Activated CD4-positive, alpha-beta memory T cell treated with anti-CD3 and anti-CD28 coated beads, Interleukin-2, amount 10 ng/mL, durations not matched to agents 7 days and 5 days (primary cell): ENCODE results near the gene NLGN2. TPM values are rescaled to one million over a fixed set of nuclear protein-coding genes. Genes with fewer than 3 reads are reported as not detected.

Source experiments
- CTCF ChIA-PET: fragments of 350-600 bp; sonication (Branson Sonifier 250); formaldehyde crosslinking; loops from one replicate; lab custom pipeline; 2021; ENCODE audit warnings: antibody characterized with exemption, inconsistent platforms; lab: Charles Lee
- POLR2A ChIA-PET: fragments of 350-600 bp; sonication (Branson Sonifier 250); formaldehyde crosslinking; loops from one replicate; lab custom pipeline; 2021; ENCODE audit warnings: antibody characterized with exemption; lab: Charles Lee
- DNase-seq: peaks from one replicate; pipeline ENCODE4 v3.0.0-alpha.2; 2020
- H3K27ac Mint-ChIP-seq: one replicate; pipeline ENCODE4 v1.8.0; 2021; ENCODE audit warnings: mild to moderate bottlenecking, mixed read lengths
- H3K27me3 Mint-ChIP-seq: one replicate; pipeline ENCODE4 v1.8.0; 2021; ENCODE audit warnings: mixed read lengths
- H3K36me3 Mint-ChIP-seq: one replicate; pipeline ENCODE4 v1.8.0; 2021; ENCODE audit warnings: low read depth, mixed read lengths
- H3K4me1 Mint-ChIP-seq: one replicate; pipeline ENCODE4 v1.8.0; 2021; ENCODE audit warnings: mixed read lengths
- H3K4me3 Mint-ChIP-seq: one replicate; pipeline ENCODE4 v1.8.0; 2021; ENCODE audit warnings: mild to moderate bottlenecking, mixed read lengths
- H3K9me3 Mint-ChIP-seq: one replicate; pipeline ENCODE4 v1.8.0; 2021; ENCODE audit warnings: mixed read lengths
- total RNA-seq, 2 experiments: library from RNA; stranded (reverse); gene quantifications; one replicate each; pipeline ENCODE4 v1.2.3, GENCODE V29; 2021

The NLGN2 gene
- total RNA-seq, 2 experiments from 2014 or later: 3.2 to 3.7 TPM

DNA sequence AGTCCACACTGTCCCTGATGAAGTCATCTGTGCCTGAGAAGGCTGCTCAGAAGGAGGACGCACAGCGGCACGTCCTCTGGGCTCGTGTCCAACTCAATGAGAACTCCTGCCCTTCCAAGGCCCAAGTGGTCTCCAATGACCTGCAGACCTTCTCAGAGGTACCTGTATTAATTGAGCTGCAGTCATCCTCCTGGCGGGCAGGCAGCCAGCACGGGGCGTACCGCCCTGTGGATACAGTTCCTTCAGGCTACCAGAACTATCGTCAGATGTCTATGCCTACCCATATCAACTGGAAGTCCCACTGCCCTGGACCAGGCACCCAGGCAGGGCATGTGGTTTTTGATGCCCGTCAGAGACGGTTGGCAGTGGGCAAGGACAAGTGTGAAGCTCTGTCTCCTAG is 24.7 kb downstream of the NLGN2 start:
- Mint-ChIP-seq H3K36me3 (peaks cover 6% of the 10 kb centered on the region), H3K4me1 (peaks cover 18% of the 10 kb centered on the region), H3K27ac (no peak overlapping the region), H3K4me3 (no peak overlapping the region), H3K27me3 (peaks cover 1% of the 10 kb centered on the region), H3K9me3 (no peaks in the 10 kb centered on the region)
- CTCF ChIA-PET: interaction anchor here (0.8 to 1.1 kb wide), 2 partner anchors 9 to 12 kb away, joined by 3 to 4 read pairs; no protein-coding TSS in a partner anchor
- DNase-seq: no peak
- POLR2A ChIA-PET: interaction anchor here (0.7 kb wide), 1 partner anchor 49 kb away, joined by 3 read pairs; no protein-coding TSS in a partner anchor

DNA sequence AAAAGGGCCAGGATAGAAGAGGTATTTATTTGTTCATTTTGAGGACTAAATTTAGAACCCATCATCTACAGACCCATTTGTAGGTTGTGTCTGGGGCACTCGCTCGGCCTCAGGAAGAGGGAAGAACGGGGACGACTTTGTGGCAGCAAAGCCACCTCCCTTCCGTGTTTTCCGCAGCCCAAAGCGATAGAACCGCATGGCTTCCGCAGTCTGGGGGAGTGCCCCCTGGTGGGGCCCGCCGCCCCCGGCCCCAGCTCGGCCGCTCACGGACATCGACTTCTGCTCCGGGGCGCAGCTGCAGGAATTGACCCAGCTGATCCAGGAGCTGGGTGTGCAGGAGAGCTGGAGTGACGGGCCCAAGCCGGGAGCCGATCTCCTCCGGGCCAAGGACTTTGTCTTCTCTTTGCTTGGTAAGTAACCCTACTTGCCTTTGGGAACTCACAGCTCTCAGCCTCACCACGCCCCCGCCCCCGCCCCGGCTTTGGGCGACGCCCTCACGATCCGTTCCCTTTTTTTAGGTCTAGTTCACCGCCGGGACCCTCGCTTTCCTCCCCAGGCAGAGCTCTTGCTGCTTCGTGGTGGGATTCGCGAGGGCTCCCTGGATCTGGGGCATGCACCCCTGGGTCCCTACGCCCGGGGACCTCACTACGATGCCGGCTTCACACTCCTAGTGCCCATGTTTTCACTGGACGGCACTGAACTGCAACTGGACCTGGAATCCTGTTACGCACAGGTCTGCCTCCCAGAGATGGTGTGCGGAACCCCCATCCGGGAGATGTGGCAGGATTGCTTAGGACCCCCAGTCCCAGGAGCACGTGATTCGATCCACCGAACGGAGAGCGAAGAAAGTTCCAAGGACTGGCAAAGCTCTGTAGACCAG is 28.3 kb downstream of the NLGN2 start:
- ChIA-PET CTCF (interaction anchor here (0.6 to 4.2 kb wide), 37 partner anchors 11 to 408 kb away, joined by 3 to 53 read pairs (median 6); partner anchors contain the start of genes ACADVL, ACAP1, CHRNB1 and DLG4), POLR2A (interaction anchor here (0.8 to 14.4 kb wide), 23 partner anchors 9 to 251 kb away, joined by 3 to 232 read pairs (median 8); partner anchors contain the start of genes ACAP1, CHRNB1, MPDU1 and NEURL4)
- Mint-ChIP-seq H3K4me1 (peaks cover 45% of the 10 kb centered on the region), H3K36me3 (peaks cover 20% of the 10 kb centered on the region), H3K9me3 (no peaks in the 10 kb centered on the region), H3K4me3 (peak overlapping the region; percentile 90), H3K27ac (peak overlapping the region; percentile 98), H3K27me3 (peaks cover 26% of the 10 kb centered on the region)
- DNase-seq: peak; percentile 75

DNA sequence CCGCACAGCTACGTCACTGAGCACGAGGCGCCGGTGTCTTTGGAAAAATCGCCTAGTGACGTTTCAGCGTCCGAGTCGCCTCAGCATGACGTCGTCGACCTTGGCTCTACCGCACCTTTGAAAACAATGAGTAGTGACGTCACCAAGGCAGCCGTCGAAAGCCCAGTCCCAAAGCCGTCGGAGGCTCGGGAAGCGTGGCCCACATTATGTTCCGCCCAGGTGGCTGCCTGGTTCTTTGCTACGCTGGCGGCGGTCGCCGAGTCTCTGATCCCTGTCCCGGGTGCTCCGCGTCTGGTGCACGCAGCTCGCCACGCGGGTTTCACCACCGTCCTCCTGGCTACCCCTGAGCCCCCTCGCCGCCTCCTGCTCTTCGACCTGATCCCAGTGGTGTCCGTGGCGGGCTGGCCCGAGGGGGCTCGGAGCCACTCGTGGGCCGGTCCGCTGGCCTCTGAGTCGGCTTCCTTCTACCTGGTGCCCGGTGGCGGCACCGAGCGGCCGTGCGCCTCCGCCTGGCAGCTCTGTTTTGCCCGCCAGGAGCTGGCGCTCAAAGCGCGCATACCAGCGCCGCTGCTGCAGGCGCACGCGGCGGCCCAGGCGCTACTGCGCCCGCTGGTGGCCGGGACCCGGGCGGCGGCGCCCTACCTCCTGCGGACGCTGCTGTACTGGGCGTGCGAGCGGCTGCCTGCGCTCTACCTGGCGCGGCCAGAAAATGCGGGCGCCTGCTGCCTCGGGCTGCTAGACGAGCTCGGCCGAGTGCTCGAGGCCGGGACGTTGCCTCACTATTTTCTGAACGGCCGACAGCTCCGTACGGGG is 29.1 kb downstream of the NLGN2 start:
- peak overlapping the region; percentile 90 for H3K4me3 Mint-ChIP-seq

GRCh38 chr17:7437369-7437863 is 29.8 kb downstream of the NLGN2 start:
- Mint-ChIP-seq H3K27me3 (peaks cover 39% of the 10 kb centered on the region), H3K4me3 (peak overlapping the region; percentile 90), H3K27ac (peak overlapping the region; percentile 24), H3K36me3 (peaks cover 20% of the 10 kb centered on the region), H3K4me1 (peaks cover 45% of the 10 kb centered on the region), H3K9me3 (no peaks in the 10 kb centered on the region)
- no peak for DNase-seq
- CTCF ChIA-PET: interaction anchor here (0.6 to 4.2 kb wide), 24 partner anchors 9 to 250 kb away, joined by 3 to 53 read pairs (median 8); partner anchors contain the start of genes ACADVL, CHRNB1, DLG4 and FXR2
- POLR2A ChIA-PET: interaction anchor here (1.0 to 14.4 kb wide), 15 partner anchors 9 to 249 kb away, joined by 3 to 232 read pairs (median 20); partner anchors contain the start of genes ACAP1, CHRNB1, MPDU1 and POLR2A

More for the DNA sequence above, 29.1 kb downstream of the NLGN2 start:
- ChIA-PET CTCF (interaction anchor here (0.6 to 4.2 kb wide), 39 partner anchors 10 to 407 kb away, joined by 3 to 53 read pairs (median 6); partner anchors contain the start of genes ACADVL, ACAP1, CHRNB1 and DLG4), POLR2A (interaction anchor here (1.0 to 14.4 kb wide), 23 partner anchors 9 to 250 kb away, joined by 3 to 232 read pairs (median 8); partner anchors contain the start of genes ACAP1, CHRNB1, MPDU1 and NEURL4)
- Mint-ChIP-seq H3K4me1 (peaks cover 45% of the 10 kb centered on the region), H3K9me3 (no peaks in the 10 kb centered on the region), H3K36me3 (peaks cover 20% of the 10 kb centered on the region), H3K27me3 (peaks cover 34% of the 10 kb centered on the region), H3K27ac (peak overlapping the region; percentile 98)
- DNase-seq: peak; percentile 85

- H3K27ac Mint-ChIP-seq: peak overlapping the region; percentile 24
These were observed 30.4 kb downstream of the NLGN2 start for GRCh38 chr17:7437950-7438614.

GRCh38 chr17:7438656-7439460 is 31.2 kb downstream of the NLGN2 start:
- ChIA-PET POLR2A (interaction anchor here (1.5 to 14.4 kb wide), 3 partner anchors 16 to 103 kb away, joined by 3 to 232 read pairs (median 40); partner anchors contain the start of genes ACAP1, POLR2A, SLC35G6 and ZBTB4), CTCF (interaction anchor here (0.7 to 4.2 kb wide), 3 partner anchors 16 to 304 kb away, joined by 3 to 53 read pairs (median 18); no protein-coding TSS in a partner anchor)
- Mint-ChIP-seq H3K36me3 (peaks cover 20% of the 10 kb centered on the region), H3K27ac (no peak overlapping the region), H3K27me3 (peaks cover 48% of the 10 kb centered on the region), H3K4me3 (peak overlapping the region; percentile 69), H3K9me3 (no peaks in the 10 kb centered on the region), H3K4me1 (peaks cover 45% of the 10 kb centered on the region)
- DNase-seq: no peak

More at GRCh38 chr17:7437950-7438614, 30.4 kb downstream of the NLGN2 start:
- Mint-ChIP-seq H3K27me3 (peaks cover 42% of the 10 kb centered on the region), H3K9me3 (no peaks in the 10 kb centered on the region), H3K36me3 (peaks cover 20% of the 10 kb centered on the region), H3K4me3 (peak overlapping the region; percentile 69), H3K4me1 (peaks cover 45% of the 10 kb centered on the region)
- CTCF ChIA-PET: interaction anchor here (0.7 to 4.2 kb wide), 5 partner anchors 17 to 305 kb away, joined by 3 to 53 read pairs (median 18); partner anchors contain the start of gene NEURL4
- DNase-seq: peak; percentile 59
- POLR2A ChIA-PET: interaction anchor here (1.5 to 14.4 kb wide), 6 partner anchors 16 to 249 kb away, joined by 3 to 232 read pairs (median 26); partner anchors contain the start of genes ACAP1, MPDU1, POLR2A and SENP3

DNA sequence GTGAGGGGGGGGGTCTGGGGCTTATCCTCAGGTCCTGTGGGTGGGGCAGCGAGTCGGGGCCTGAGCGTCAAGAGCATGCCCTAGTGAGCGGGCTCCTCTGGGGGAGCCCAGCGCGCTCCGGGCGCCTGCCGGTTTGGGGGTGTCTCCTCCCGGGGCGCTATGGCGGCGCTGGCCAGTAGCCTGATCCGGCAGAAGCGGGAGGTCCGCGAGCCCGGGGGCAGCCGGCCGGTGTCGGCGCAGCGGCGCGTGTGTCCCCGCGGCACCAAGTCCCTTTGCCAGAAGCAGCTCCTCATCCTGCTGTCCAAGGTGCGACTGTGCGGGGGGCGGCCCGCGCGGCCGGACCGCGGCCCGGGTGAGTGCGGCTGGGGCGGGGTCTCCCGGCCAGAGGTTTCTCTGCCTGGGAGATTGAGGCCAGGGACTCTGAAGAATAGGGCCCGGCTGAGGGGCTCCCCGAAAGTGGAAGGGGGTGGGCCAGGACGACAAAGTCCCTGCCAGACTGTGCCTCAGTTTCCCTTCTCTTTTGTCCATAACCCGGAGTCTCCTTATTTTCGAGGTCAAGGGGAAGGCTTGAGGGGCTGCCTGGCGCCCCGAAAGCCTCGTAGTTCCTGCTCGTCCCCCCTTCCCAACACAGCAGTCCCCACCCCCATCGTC is 31.9 kb downstream of the NLGN2 start, which contains the start of gene FGF11:
TSS of gene FGF11 (plus strand) at position 51 of the 651 bp plus-strand sequence. CDS start at position 160, 109 bp downstream.
- POLR2A ChIA-PET: interaction anchor here (0.8 to 14.4 kb wide), 5 partner anchors 16 to 122 kb away, joined by 3 to 232 read pairs (median 5); partner anchors contain the start of genes ACAP1, POLR2A, SLC35G6 and ZBTB4
- H3K4me3 Mint-ChIP-seq: peak within 1 kb of the TSS; percentile 74
- H3K27me3 Mint-ChIP-seq: peaks cover 55% of the 10 kb centered on the region
- DNase-seq: peak; percentile 22
- peaks cover 45% of the 10 kb centered on the region for H3K4me1 Mint-ChIP-seq
- peaks cover 20% of the 10 kb centered on the region for H3K36me3 Mint-ChIP-seq
- CTCF ChIA-PET: interaction anchor here (0.7 to 3.7 kb wide), 3 partner anchors 72 to 395 kb away, joined by 3 to 18 read pairs (median 3); no protein-coding TSS in a partner anchor
- no peaks in the 10 kb centered on the region for H3K9me3 Mint-ChIP-seq
- no peak within 1 kb of the TSS for H3K27ac Mint-ChIP-seq

GRCh38 chr17:7440113-7440833 is 32.6 kb downstream of the NLGN2 start:
- Mint-ChIP-seq H3K4me3 (peak overlapping the region; percentile 74), H3K9me3 (no peaks in the 10 kb centered on the region), H3K27ac (no peak overlapping the region), H3K4me1 (peaks cover 46% of the 10 kb centered on the region), H3K36me3 (peaks cover 20% of the 10 kb centered on the region), H3K27me3 (peaks cover 60% of the 10 kb centered on the region)
- peak; percentile 52 for DNase-seq
- ChIA-PET POLR2A (interaction anchor here (0.7 to 14.4 kb wide), 8 partner anchors 13 to 143 kb away, joined by 3 to 232 read pairs (median 4); partner anchors contain the start of genes MPDU1, POLR2A, SLC35G6 and ZBTB4), CTCF (interaction anchor here (0.5 to 3.7 kb wide), 5 partner anchors 17 to 394 kb away, joined by 3 to 18 read pairs (median 3); no protein-coding TSS in a partner anchor)

DNA sequence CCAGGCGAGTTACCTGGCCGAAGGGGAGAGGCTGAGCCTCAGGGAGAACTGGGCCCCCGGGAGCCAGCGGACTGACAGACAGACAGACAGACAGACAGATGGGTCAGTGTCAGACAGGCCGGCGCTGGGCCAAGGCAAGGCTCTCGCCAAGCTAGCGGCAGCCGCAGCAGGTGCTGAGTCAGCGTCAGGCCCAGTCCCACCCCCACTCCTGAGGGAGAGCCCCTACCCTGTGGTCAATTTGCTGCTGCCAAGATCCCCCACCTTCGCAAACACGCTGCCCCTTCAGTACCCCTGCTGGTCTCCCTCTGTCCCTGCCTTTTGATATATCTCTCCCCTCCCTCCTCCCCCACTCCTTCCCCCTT is 33.2 kb downstream of the NLGN2 start:
- no peaks in the 10 kb centered on the region for H3K9me3 Mint-ChIP-seq
- H3K4me1 Mint-ChIP-seq: peaks cover 49% of the 10 kb centered on the region
- ChIA-PET CTCF (interaction anchor here (0.6 to 3.7 kb wide), 4 partner anchors 44 to 120 kb away, joined by 3 to 18 read pairs (median 3); no protein-coding TSS in a partner anchor), POLR2A (interaction anchor here (0.7 to 14.4 kb wide), 7 partner anchors 12 to 143 kb away, joined by 3 to 232 read pairs (median 5); partner anchors contain the start of genes MPDU1, POLR2A, SLC35G6 and ZBTB4)
- DNase-seq: peak; percentile 18
- no peak overlapping the region for H3K27ac Mint-ChIP-seq
- peaks cover 66% of the 10 kb centered on the region for H3K27me3 Mint-ChIP-seq
- peak overlapping the region; percentile 74 for H3K4me3 Mint-ChIP-seq
- peaks cover 23% of the 10 kb centered on the region for H3K36me3 Mint-ChIP-seq
